Measurements from ENCODE around the gene ZNF823. TPM values are rescaled to one million over a fixed set of nuclear protein-coding genes. Genes with fewer than 3 reads are reported as not detected.

Gene ZNF823
- total RNA-seq = 23.8 TPM

GRCh38 chr19:11738746-11739620, at the start of gene ZNF823:
Gene ZNF823, minus strand, starts transcription at chr19:11738946. Its CDS starts 127 bp downstream, at chr19:11738819.

GRCh38 chr19:11766597-11767591, 28.1 kb upstream of the ZNF823 start, which contains the start of gene ZNF441:
Gene ZNF441, plus strand, starts transcription at chr19:11767000. Its CDS starts 194 bp downstream, at chr19:11767194.

Small RNA genes within 50 kb of the gene (small RNA-seq; reads per million reads assigned to genes)
- not detected for gene ZNF833P

Other genes with a start within 250 kb of the ZNF823 start
- 19.6 TPM for gene ZNF653, start 233.1 kb downstream of the ZNF823 start, total RNA-seq
- 49.6 TPM for gene ECSIT, start 209.8 kb downstream of the ZNF823 start, total RNA-seq
- 0.46 TPM for gene CNN1, start 200.1 kb downstream of the ZNF823 start, total RNA-seq
- 22.8 TPM for gene ELOF1, start 179.7 kb downstream of the ZNF823 start, total RNA-seq
- gene ACP5, start 161.3 kb downstream of the ZNF823 start, total RNA-seq = 0.46 TPM
- 58.8 TPM for gene ZNF627, start 141.5 kb downstream of the ZNF823 start, total RNA-seq
- gene ZNF441, start 28.1 kb upstream of the ZNF823 start, total RNA-seq = 35.8 TPM
- gene ZNF491, start 59.6 kb upstream of the ZNF823 start, total RNA-seq = 14.8 TPM
- 19.4 TPM for gene ZNF440, start 75.3 kb upstream of the ZNF823 start, total RNA-seq
- gene ZNF439, start 109.8 kb upstream of the ZNF823 start, total RNA-seq = 32.3 TPM
- 22.1 TPM for gene ZNF69, start 148.8 kb upstream of the ZNF823 start, total RNA-seq
- gene ZNF700, start 186.2 kb upstream of the ZNF823 start, total RNA-seq = 15.0 TPM
- 3.5 TPM for gene ZNF763, start 226.1 kb upstream of the ZNF823 start, total RNA-seq

All from diencephalon (tissue), 1 donor.